Measurements from ENCODE around the gene FANCD2. TPM values are rescaled to one million over a fixed set of nuclear protein-coding genes. Genes with fewer than 3 reads are reported as not detected.

The FANCD2 gene
- polyA plus RNA-seq, 3 donors, result 1.3 to 11.6 (median 2.4) TPM

DNA sequence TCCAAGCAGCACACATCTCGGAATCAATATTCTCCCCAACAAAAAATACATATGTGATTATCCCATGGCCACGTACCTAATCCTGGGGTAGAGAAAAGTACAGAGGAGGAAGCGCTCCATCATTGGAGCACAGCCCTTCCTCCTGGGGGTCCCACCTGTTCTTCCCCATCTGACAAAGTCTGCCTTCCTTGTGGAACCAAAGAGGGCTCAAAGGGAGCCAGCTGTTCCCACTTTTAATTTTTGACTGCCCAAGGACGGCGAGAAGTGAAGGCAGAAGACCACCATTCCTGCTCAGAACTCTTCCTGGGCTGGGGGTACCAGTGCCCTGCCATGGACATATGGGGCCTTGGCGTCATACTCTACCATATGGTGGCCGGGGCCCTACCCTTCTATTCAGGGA is 14.1 kb upstream of the FANCD2 start:
- Histone ChIP-seq H3K4me1 (ENCODE audit: control insufficient read depth in 1 of 2, insufficient read depth in 2 of 2, low read length in 2 of 2) (peaks cover 54 to 58% of the 10 kb centered on the region in 2 donors), H3K27me3 (ENCODE audit: control insufficient read depth in 2 of 2, insufficient read depth in 2 of 2, low read length in 2 of 2) (no peaks in the 10 kb centered on the region), H4K20me1 (ENCODE audit: insufficient read depth, low read length) (no peaks in the 10 kb centered on the region), H2AFZ (ENCODE audit: insufficient read depth, low read depth, low read length, poor library complexity, severe bottlenecking) (no peak overlapping the region), H3K79me2 (ENCODE audit: insufficient read depth, low read length) (no peaks in the 10 kb centered on the region), H3K9ac (ENCODE audit: insufficient read depth, low read length, poor library complexity, severe bottlenecking) (no peak overlapping the region), H3K27ac (ENCODE audit: low read depth in 1 of 2, low read length in 2 of 2) (no peak overlapping the region), H3K36me3 (replicated peaks in 1 of 2; ENCODE audit: control insufficient read depth in 1 of 2, insufficient read depth in 2 of 2, low read length in 2 of 2) (no peaks in the 10 kb centered on the region), H3K4me3 (replicated peaks in 1 of 3; ENCODE audit: low read depth in 2 of 3, low read length in 3 of 3) (no peak overlapping the region), H3K9me3 (replicated peaks in 1 of 2; ENCODE audit: control insufficient read depth in 1 of 2, insufficient read depth in 1 of 2, low read length in 2 of 2) (no peaks in the 10 kb centered on the region), H3K4me2 (replicated peaks; ENCODE audit: extremely low read depth, low read length, poor library complexity, severe bottlenecking) (no peak overlapping the region)
- H3K27me3 Mint-ChIP-seq (ENCODE audit: low read depth in 3 of 3), result peaks cover 0 to 5% (median 3%) of the 10 kb centered on the region in 3 donors
- TF ChIP-seq, protein P1, sequence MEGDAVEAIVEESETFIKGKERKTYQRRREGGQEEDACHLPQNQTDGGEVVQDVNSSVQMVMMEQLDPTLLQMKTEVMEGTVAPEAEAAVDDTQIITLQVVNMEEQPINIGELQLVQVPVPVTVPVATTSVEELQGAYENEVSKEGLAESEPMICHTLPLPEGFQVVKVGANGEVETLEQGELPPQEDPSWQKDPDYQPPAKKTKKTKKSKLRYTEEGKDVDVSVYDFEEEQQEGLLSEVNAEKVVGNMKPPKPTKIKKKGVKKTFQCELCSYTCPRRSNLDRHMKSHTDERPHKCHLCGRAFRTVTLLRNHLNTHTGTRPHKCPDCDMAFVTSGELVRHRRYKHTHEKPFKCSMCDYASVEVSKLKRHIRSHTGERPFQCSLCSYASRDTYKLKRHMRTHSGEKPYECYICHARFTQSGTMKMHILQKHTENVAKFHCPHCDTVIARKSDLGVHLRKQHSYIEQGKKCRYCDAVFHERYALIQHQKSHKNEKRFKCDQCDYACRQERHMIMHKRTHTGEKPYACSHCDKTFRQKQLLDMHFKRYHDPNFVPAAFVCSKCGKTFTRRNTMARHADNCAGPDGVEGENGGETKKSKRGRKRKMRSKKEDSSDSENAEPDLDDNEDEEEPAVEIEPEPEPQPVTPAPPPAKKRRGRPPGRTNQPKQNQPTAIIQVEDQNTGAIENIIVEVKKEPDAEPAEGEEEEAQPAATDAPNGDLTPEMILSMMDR (IDR thresholded peaks at IDR 0.05), result no peak
- peaks cover 0 to 5% of the 10 kb centered on the region in 2 donors for H3K36me3 Mint-ChIP-seq
- no peak for DNase-seq
- no peak overlapping the region for H3K4me3 Mint-ChIP-seq
- H3K27ac Mint-ChIP-seq, result peak overlapping the region in 1 of 7 donors; percentile 46
- H3K9me3 Mint-ChIP-seq, result peaks cover 0 to 2% (median 0%) of the 10 kb centered on the region in 7 donors
- peaks cover 46% of the 10 kb centered on the region for H3K4me1 Mint-ChIP-seq
- WGBS (ENCODE audit: insufficient coverage), result 88% methylated on average over 4 of the region's 7 CpGs
- intact Hi-C loops (cut with micrococcal nuclease), result no loop called here

DNA sequence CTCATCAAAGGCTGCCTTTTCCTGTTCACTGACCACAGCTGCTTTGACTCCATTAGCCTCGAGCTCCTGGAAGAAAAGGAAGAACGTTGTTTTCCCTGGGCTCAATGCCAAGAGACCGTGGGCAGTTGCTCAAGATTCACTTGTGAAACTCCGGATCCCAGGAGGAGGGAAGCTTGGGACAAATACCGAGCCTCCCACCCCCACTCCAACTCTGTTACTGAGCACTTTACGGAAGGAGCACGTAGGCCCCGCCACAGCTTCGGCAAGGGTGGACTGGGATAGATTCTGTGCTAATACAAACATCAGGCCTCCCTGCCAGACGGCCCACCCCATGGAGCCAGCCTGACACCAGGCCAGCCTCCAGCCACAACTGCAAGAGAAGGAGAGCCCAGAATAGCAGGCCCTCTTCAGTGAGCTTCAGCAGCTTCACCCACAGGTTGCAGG is 10.8 kb upstream of the FANCD2 start:
- peak overlapping the region; percentile 76 for H2AFZ ChIP-seq (ENCODE audit: insufficient read depth, low read depth, low read length, poor library complexity, severe bottlenecking)
- Mint-ChIP-seq H3K4me3 (peak overlapping the region; percentile 73 to 92), H3K9me3 (peaks cover 0 to 2% (median 0%) of the 10 kb centered on the region in 7 donors), H3K27ac (peak overlapping the region; percentile 77 to 93 (median 88)), H3K36me3 (peaks cover 21 to 39% of the 10 kb centered on the region in 2 donors), H3K4me1 (peaks cover 52% of the 10 kb centered on the region), H3K27me3 (ENCODE audit: low read depth in 3 of 3) (no peaks in the 10 kb centered on the region)
- no peaks in the 10 kb centered on the region for H3K9me3 ChIP-seq (replicated peaks in 1 of 2; ENCODE audit: control insufficient read depth in 1 of 2, insufficient read depth in 1 of 2, low read length in 2 of 2)
- peaks cover 22 to 32% of the 10 kb centered on the region in 2 donors for H3K36me3 ChIP-seq (replicated peaks in 1 of 2; ENCODE audit: control insufficient read depth in 1 of 2, insufficient read depth in 2 of 2, low read length in 2 of 2)
- no peaks in the 10 kb centered on the region for H3K27me3 ChIP-seq (ENCODE audit: control insufficient read depth in 2 of 2, insufficient read depth in 2 of 2, low read length in 2 of 2)
- peak; percentile 39 to 77 (median 70) for DNase-seq
- TF ChIP-seq, protein P1 (IDR thresholded peaks at IDR 0.05), result no peak
- 0% methylated on average over 8 of the region's 10 CpGs for WGBS (ENCODE audit: insufficient coverage)
- H3K4me2 ChIP-seq (replicated peaks; ENCODE audit: extremely low read depth, low read length, poor library complexity, severe bottlenecking), result peak overlapping the region; percentile 64
- H3K79me2 ChIP-seq (ENCODE audit: insufficient read depth, low read length), result peaks cover 12% of the 10 kb centered on the region
- peak overlapping the region; percentile 42 for H3K9ac ChIP-seq (ENCODE audit: insufficient read depth, low read length, poor library complexity, severe bottlenecking)
- H4K20me1 ChIP-seq (ENCODE audit: insufficient read depth, low read length), result no peaks in the 10 kb centered on the region
- H3K4me1 ChIP-seq (ENCODE audit: control insufficient read depth in 1 of 2, insufficient read depth in 2 of 2, low read length in 2 of 2), result peaks cover 36% of the 10 kb centered on the region in 2 donors
- intact Hi-C loops (cut with micrococcal nuclease), result no loop called here
- peak overlapping the region in 2 of 3 experiments; percentile 10 to 57 for H3K4me3 ChIP-seq (replicated peaks in 1 of 3; ENCODE audit: low read depth in 2 of 3, low read length in 3 of 3)
- H3K27ac ChIP-seq (ENCODE audit: low read depth in 1 of 2, low read length in 2 of 2), result peak overlapping the region; percentile 58 to 76
